ENCODE measurements around the gene FBLN5.

DNA sequence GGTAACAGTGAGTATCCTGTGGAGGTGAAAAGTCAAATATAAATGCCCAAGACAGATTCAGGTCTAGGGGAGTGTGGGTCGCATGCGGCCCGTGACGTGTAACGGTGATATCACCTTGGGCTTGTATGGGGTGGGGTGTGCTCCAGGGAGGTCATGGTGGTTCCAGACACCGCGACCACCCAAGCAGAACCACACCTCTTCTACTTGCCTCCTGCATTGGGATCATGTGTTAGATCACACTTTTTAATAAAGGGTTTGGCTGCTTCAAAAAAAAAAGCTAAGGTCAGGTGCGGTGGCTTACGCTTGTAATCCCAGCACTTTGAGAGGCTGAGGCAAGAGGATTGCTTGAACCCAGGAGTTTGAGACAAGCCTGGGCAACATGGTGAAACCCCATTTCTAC lies 4.5 kb downstream of the FBLN5 start:
- TF ChIP-seq CTCF (IDR thresholded peaks at IDR 0.05; ENCODE audit: low read depth, low read length, missing input control) (no peak), REST (IDR thresholded peaks at IDR 0.05) (no peak), HNF4A (conservative IDR thresholded peaks at IDR 0.05) (no peak), RAD21 (IDR thresholded peaks at IDR 0.05) (no peak), GABPA (IDR thresholded peaks at IDR 0.05 in 1 of 2, conservative IDR thresholded peaks at IDR 0.05 in 1 of 2) (no peak), TAF1 (conservative IDR thresholded peaks at IDR 0.05) (no peak)
- TF ChIP-seq, protein P1, sequence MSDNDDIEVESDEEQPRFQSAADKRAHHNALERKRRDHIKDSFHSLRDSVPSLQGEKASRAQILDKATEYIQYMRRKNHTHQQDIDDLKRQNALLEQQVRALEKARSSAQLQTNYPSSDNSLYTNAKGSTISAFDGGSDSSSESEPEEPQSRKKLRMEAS (IDR thresholded peaks at IDR 0.05), result no peak
- TF ChIP-seq, protein P2, sequence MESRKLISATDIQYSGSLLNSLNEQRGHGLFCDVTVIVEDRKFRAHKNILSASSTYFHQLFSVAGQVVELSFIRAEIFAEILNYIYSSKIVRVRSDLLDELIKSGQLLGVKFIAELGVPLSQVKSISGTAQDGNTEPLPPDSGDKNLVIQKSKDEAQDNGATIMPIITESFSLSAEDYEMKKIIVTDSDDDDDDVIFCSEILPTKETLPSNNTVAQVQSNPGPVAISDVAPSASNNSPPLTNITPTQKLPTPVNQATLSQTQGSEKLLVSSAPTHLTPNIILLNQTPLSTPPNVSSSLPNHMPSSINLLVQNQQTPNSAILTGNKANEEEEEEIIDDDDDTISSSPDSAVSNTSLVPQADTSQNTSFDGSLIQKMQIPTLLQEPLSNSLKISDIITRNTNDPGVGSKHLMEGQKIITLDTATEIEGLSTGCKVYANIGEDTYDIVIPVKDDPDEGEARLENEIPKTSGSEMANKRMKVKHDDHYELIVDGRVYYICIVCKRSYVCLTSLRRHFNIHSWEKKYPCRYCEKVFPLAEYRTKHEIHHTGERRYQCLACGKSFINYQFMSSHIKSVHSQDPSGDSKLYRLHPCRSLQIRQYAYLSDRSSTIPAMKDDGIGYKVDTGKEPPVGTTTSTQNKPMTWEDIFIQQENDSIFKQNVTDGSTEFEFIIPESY (IDR thresholded peaks at IDR 0.05), result no peak

Data from liver (tissue), 3 donors.